ENCODE measurements around the gene POLR1G.

- TF ChIP-seq, protein P1, sequence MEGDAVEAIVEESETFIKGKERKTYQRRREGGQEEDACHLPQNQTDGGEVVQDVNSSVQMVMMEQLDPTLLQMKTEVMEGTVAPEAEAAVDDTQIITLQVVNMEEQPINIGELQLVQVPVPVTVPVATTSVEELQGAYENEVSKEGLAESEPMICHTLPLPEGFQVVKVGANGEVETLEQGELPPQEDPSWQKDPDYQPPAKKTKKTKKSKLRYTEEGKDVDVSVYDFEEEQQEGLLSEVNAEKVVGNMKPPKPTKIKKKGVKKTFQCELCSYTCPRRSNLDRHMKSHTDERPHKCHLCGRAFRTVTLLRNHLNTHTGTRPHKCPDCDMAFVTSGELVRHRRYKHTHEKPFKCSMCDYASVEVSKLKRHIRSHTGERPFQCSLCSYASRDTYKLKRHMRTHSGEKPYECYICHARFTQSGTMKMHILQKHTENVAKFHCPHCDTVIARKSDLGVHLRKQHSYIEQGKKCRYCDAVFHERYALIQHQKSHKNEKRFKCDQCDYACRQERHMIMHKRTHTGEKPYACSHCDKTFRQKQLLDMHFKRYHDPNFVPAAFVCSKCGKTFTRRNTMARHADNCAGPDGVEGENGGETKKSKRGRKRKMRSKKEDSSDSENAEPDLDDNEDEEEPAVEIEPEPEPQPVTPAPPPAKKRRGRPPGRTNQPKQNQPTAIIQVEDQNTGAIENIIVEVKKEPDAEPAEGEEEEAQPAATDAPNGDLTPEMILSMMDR (conservative IDR thresholded peaks at IDR 0.05; ENCODE audit: low read length) = peak; percentile 88
- TF ChIP-seq EZH2phosphoT487 (IDR thresholded peaks at IDR 0.05; ENCODE audit: borderline replicate concordance, low read depth, low read length) = no peak
Measured at GRCh38 chr19:45403781-45404556, 2.5 kb upstream of the POLR1G start.

Data from OCI-LY7 (cell line).